Panc1 (cell line): ENCODE data around the gene AMZ1.

ENCODE experiments used
- CTCF ChIP-seq: fragments of 450-650 bp; IDR thresholded peaks from 2 replicates; pipeline ENCODE4 v1.5.1; 2017; ENCODE audit warnings: mild to moderate bottlenecking
- POLR2AphosphoS5 ChIP-seq: IDR thresholded peaks from 2 replicates; pipeline ENCODE4 v1.6.1; 2012; ENCODE audit warnings: mild to moderate bottlenecking, low read depth, low read length, moderate library complexity
- REST ChIP-seq, 2 experiments: IDR thresholded peaks; 2 replicates each; pipeline ENCODE4 v1.6.1; 2011 to 2012; ENCODE audit warnings: low read depth in 2 of 2, control low read depth in 1 of 2, low read length in 1 of 2, mild to moderate bottlenecking in 1 of 2, moderate library complexity in 1 of 2; ENCODE audit not compliant: insufficient read depth in 1 of 2
- SIN3A ChIP-seq: IDR thresholded peaks from 2 replicates; pipeline ENCODE4 v1.6.1; 2012; ENCODE audit warnings: low read depth, mild to moderate bottlenecking, low read length, moderate library complexity, borderline replicate concordance; ENCODE audit not compliant: insufficient read depth
- TCF7L2 ChIP-seq: IDR thresholded peaks from 2 replicates; pipeline ENCODE4 v1.6.1; 2011; ENCODE audit warnings: mild to moderate bottlenecking, low read depth, low read length, inconsistent platforms

- TF ChIP-seq CTCF: no peak
- TF ChIP-seq POLR2AphosphoS5: no peak
- TF ChIP-seq TCF7L2: no peak
- no peak for TF ChIP-seq SIN3A
- no peak for TF ChIP-seq REST (IDR thresholded peaks at IDR 0.05; ENCODE audit: insufficient read depth in 1 of 2, low read depth in 2 of 2, low read length in 1 of 2)
Measured at GRCh38 chr7:2751086-2751485, 63.1 kb downstream of the AMZ1 start.
